ENCODE results near the gene DUSP5.
A peak's percentile ranks its signal among the peaks of the same experiment; 100 is the strongest.

The DUSP5 gene

DNA sequence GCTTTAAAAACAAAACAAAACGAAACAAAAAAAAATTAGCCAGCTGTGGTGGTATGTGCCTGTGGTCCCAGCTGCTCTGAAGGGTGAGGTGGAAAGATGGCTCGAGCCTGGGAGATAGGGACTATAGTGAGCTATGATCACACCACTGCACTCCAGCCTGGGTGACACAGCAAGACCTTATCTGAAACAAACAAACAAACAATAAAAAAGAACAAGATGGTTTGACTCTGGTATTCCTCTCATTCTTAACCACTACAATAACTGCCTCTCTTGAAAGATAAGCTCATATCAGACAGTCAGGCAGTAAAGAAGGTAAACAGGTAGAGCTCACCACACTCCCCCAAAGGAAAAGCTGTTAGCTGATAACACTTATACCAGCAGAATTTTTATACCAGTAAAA lies 14.1 kb upstream of the DUSP5 start:
- DNase-seq = no peak

DNA sequence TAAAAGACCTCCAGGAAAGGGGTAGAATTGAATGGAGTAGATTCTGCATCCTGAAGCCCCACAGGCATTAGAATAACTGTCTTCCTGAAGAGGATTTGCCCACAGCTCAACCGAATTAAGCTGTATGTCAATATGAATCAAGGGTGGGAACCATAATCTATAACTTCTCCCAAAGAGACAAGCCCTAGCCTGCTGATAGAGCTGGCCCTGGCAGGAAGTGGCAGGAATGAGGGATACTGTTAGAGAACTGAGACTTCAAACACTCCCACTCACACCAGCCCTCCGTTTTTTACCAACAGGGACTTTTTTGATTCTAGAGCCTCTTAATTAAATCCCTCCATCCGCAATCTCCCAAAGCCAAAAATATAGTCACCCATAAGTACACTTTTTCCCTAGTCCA lies 12.2 kb upstream of the DUSP5 start:
- no peak for DNase-seq

DNA sequence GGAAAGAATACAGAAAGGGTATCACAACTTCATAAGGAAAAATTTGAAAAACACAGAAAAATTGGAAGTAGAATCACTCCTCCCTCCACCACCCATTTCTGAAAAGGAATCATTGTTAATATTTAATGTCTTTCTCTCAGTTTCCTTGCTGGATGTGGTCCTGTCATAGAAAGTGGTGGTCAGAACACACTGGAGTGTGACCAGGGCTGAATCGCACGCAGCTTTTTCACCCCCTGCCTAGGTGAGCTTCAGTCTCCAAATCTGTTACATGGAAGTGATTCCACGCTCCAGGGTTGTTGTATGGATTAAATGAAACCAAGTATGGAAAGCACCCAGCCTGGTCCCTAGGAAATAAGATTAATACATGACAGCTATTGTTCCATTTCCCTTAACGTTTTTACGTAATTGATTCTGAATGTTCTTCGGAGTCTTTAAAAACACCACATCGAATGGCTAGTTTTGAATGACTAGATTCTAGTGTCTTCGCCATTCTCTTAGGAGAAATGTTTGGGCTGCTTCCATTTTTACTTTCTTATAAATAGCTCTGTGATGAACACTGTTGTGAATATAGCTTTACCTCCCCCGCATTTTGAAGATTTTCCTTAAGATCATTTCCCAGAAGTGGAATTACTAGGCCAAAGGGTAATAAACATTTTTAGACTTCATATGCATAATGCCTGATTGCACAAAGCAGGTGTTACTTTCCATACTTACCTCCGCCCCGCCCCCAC lies 10.9 kb upstream of the DUSP5 start:
- no peak for DNase-seq

DNA sequence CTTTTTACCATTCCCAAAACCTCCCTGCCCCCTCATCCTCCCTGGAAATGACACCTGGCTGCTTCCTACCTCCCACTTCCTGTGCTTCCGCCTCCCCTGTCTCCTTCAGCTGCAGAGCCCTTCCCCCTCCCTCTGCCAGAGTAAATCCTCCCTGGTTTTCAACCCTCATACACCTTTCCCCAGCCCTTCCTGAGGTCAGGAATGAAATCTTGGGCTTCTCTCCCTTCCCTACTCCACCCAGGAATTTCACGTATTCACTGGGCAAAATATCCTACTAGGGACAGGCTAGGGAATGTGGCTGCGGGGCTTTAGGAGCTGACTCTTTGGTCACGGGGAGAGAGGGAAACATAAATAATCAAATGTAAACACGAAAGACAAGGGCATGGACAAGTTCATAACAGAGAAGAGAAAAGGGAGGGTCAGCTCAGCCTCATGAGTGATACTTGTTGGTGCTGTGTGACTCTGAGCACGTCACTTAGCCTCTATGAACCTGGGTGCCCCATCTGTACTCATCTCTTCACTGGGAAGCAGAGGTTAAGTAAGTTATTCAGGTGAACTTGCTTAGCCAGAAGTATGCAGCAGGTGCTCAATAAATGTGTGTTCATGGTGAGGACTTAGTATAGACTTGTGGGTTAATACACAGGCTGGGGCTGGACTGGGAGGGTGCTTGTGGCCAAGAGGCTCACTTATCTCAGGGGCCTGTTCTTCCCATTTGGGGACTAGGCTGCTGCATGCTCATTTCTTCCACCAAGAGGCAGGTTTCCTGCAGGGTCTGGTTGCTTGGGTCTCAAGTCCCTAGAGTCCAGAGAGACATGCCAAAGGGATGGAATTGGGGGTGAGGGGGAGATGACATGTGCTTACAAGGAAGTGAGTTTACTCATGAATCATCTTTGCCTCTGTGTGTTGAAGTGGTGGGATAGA lies 10.0 kb upstream of the DUSP5 start:
- no peak for DNase-seq

DNA sequence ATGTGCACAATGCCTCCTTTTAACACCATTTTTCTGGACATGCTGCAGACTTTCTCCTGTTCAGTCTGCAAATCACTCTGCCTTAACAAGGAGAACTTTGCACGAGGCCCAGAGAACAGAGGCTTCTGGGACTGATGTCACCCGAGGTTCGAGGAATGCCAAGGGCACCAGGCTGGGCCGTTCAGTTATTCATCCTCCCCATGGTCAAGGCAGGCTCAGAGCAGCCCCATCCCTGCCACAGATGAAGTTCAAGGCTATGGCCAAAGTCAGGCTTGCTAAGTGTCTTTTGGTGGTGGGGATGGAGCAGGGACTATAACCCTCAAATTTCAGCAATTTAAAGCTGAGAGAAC lies 9.4 kb upstream of the DUSP5 start:
- DNase-seq = no peak

DNA sequence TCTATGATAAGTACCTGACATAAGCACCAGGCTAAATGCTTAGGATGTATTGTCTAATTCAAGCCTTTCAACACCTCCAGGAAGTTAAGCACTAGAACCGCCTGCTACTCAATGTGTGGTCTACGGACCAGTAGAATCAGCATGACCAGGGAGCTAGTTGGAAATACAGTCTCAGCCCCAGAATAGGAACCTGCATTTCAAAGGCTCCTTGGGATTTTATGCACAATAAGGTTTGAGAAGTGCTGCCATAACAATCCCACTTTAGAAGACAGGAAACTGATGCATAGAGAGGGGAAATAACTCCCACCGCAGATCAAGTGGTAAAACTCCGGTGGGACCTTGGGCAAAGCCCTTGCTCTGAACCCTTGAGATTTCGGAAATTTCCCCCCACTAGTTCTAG lies 8.8 kb upstream of the DUSP5 start:
- DNase-seq = no peak

DNA sequence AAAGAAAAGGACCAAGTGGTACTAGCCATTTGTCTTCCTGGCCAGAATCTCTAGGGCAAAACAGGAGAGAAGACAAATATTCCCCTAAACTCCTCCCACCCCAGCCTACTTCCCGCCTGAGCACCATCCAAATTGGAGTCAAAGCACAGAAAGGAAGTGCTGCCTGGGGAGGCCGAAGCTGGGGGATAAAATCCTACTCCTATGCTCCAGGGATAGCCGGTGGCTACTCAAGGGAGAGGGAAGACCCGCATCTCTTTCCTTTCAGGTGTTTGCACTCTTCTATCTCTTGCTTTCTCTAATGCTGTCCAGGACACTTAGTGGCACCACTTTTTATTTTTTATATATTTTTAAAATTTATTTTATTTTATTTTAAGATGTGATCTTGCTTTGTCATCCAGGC lies 7.1 kb upstream of the DUSP5 start:
- no peak for DNase-seq

DNA sequence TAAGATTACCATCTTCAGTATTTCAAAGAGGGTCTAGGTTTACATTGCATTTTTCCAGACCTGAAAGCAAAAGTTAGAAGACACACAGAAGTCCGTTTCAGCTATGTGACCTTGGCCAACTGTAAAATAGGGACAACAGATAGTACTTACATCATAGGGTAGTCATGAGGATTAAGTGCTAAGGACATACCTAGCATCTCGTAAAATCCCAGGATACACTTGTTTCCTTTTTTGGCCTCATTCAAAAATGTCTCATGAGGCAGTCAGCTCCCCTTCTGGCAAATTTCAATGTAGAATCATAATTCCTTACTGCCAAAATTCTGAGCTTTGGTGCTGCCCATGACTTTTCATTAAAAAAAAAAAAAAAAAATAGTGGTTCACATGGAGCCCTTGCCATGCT lies 6.4 kb upstream of the DUSP5 start:
- no peak for DNase-seq

DNA sequence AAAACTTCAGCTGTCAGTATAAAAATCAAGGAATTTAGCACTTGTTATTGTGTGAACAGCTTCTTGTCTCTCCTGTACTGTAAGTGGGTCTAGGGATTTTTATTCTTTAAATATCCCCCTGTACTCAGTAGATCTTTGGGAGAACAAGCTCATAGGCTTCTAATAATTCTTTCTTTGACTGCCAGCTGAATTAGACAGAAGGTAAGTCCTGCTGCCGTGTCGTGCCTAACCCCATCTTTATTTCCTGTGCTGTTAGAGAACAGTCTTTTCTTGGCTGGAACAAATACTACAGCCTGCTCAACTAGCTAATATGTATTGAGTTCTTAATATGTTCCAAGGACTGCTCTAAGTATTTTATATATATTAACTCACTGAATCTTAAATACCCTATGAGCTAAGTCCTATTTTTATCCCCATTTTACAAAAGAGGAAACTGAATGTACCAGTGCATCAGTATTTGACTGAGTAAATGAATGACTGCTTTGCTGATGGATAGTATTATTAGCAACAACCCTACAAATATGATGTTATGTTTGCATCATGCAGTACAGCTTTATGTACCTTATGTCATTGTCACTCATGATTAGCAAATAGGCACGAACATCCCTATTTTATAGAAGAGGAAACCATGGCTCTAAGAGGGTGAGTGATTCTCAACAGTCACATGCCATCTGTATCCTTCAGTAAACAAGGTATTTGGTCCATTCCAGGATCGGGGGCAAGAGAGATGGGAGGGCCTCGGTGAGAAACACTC lies 5.5 kb upstream of the DUSP5 start:
- no peak for DNase-seq

DNA sequence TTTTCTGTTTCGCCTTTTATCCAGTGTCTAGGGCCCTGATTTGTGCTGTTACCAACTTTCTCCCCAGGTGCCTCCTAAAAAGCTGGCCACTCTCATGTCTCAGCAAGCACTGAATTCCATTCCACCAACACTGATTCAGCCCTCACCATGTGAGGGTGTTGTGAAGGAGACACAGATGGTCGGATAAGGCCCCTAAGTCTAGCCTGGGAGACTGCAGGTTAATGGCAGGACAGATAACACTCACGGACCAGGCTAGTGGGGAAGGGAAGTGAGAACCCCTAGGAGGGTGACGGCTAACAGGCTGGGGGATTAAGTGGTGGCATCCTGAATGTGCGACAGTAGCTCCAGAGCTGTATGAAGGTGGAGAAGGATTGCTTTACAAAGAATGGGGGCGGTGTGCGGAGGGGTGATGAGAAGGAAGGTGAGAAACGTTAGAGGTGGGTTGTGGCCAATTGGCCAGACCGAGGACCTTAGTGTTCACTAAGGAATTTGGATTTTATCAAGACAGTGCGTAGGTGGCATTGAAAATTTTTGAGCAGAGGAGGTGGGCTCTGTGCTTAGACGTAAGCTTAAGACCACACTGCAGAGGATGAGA lies 3.8 kb upstream of the DUSP5 start:
- DNase-seq = no peak

DNA sequence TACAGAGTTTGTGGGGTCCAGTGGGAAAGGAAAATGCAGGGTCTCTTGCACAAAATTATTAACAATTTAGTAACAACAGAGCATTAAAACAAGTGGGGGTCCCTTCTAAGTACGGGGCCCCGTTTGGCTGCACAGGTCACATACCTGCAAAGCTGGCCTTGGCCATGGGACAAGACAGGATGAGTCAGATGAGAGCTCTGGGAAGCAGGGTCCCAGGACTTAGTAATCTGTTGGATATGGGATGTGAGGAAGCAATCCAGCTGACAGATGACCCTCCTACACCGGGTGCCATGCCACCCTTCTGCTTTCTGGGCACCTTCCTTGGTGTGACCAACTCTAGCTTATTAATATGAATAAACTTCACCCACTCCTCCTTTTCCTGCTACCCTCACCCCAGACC lies 3.2 kb upstream of the DUSP5 start:
- no peak for DNase-seq

DNA sequence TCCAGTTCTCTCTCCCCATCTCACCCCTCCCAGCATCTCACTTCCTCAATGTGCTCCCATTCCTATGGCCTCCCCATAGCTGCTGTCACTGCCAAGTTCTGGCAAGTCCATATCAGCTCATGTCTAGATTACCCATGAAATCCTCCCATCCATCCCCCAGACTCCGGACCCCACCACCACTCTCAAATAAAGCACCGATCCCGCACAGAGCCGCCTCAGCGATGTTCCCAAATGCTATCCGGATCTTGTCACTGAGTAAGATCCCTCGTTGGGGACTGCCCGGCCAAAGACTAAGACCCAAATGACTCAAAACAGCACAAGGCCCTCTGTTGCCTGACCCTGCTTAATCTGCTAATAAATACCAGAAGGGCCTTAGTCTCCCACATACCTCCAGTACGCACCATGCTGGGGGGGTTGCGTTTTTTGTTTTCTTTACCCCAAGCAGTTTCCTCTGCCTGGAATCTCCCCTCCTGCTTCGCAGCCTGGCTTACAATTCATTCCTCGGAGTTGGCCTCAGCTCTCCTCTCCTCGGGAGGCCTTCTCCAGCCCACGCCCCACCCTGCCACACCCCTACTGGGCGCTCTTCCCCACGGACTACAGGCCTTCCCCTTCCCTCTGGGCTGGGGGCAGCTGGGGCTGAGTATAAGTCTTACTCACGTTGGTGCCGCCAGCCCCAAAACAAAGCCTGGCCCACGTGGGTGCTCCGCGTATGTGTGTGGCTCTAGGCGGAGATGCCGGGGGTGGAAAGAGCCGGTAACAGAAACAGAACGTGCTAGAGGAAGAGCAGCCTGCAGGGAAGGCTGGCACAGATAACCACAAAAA lies 1.8 kb upstream of the DUSP5 start:
- peak in 1 of 2 experiments; percentile 69 for DNase-seq

DNA sequence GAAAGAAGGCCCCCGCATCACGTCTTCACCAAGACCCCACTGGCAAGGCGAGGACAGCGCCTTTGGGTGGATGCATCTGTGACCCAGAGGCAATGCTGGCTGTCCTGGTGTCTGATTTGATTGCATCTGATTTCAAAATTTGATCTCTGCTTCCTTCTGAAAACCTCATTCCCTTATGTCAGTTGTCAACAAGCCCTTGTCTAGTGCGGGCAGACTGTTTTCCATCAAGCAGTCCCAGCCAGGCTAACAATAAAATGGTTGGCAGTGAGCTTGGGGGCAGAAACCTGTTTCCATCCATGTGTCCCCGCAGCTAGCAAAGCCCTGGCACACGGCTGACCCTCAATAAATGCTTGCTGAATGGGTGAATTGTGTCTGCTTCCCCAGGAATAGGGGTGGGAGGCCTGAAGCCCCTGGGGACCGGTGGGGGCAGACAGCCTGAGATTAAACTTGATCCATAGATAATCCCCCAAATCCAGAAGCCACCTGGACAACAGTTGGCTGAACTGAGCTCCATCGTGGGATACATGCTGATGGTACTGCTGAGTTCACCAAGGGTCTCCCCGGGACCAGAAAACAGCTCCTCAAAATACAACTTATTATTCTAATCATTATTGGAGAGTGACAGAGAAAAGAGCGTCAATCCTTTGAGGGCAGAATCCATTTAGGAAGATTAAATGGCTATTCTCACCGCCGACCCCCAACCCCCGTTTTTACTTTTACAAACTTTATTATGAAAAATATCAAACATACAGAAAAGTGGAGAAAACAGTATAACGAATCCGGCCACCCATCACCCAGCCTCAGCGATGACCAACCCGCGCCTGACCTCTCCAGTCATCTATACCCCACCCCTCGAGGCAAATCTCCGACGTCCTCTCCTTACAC lies 912 bp upstream of the DUSP5 start:
- no peak for DNase-seq

DNA sequence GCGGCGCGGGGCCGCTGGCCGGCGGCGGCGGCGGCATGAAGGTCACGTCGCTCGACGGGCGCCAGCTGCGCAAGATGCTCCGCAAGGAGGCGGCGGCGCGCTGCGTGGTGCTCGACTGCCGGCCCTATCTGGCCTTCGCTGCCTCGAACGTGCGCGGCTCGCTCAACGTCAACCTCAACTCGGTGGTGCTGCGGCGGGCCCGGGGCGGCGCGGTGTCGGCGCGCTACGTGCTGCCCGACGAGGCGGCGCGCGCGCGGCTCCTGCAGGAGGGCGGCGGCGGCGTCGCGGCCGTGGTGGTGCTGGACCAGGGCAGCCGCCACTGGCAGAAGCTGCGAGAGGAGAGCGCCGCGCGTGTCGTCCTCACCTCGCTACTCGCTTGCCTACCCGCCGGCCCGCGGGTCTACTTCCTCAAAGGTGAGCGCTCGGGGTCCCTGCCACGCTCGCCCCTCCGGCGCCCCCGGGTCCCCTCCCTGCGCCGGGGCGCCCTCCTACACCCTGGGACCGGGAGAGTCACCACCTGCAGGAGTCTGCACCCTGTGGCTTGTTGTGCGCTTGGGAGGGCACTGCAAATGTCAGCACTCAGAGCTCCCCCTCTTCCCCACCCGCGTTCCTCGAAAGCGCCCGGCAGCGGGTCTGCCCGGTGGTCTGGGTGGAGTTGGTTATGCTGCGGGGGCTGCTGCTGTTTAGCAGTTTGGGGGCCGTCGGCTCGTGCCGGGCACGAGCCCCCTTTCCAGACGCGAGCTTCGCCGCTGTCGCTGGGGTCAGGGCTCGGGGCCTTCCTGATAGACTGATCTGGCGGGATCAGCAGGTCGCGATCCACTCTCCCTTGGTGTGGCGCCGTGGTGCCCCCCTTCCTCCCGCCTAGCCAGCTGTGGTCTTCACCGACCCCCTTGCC lies 627 bp downstream of the DUSP5 start:
- no peak for DNase-seq

DNA sequence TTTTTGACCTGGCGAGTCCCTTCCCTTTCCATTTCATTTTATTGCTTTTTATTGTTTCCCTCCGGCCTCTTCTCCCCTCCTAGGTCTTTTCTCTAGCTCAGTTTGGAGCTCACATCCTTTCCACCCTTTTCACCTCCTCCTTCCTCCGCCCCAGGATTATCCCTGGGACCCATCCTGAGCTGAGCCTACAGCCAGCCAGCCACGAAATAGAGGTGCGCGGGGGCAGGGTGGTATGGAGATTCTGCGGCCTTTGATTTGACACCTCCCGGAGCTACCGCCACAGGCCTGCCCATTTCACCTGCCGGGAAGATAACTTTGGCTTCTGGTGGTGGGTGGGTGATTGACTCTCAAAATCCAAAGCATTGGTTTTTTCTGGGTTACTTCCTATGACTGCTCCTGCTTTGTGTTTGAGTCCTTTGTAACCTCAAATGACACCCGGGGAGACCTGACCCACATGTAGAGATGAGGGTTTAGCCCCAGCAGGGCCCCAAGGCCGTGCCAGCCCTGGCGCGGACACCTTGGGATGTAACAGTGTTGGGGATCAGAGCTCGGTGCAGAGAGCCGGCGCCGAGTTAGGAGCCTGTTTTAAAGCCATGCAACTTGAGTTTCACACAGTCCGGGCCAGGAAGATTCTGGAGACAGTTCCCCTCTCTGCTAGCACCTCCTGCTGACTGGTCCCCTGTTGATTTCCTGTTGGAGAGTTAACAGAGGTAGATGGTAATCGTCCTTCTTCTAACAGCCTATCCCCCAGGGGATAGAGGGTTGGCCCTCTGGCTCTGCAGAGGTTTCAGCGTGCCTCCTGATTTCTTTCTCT lies 1.5 kb downstream of the DUSP5 start:
- peak in 1 of 2 experiments; percentile 70 for DNase-seq

DNA sequence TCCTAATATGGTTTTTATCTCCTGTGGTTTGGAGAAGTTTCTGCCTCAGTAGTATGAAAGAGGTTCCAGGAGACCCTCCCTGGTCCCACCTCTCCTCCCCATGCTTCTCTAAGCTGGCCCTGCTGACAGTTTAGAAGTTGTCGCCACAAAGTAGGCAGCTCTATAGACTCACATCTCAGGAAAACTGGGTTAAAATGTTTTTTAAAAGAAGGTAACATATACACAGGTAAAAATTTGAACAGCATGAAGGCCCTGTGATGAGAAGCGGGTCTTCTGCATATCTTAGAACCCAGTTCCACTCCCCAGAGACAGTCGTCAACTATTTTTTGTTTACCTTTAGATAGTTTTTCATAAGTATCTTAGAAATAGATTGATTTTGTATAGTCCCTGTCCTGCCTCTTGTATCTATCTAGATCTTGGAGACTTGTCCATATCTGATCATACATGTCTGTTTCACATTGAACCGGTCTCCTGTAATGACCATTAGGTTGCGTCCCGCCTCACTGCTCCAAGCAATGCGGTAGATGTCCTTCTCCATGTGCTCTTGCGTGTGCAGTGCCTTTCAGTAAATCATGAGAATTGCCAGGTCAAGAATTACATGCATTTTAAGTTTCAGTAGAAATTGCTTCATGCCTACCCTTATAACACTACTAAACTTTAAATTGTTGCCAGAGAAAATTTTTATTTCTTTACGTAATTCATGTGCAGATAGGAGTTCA lies 2.2 kb downstream of the DUSP5 start:
- DNase-seq = no peak

DNA sequence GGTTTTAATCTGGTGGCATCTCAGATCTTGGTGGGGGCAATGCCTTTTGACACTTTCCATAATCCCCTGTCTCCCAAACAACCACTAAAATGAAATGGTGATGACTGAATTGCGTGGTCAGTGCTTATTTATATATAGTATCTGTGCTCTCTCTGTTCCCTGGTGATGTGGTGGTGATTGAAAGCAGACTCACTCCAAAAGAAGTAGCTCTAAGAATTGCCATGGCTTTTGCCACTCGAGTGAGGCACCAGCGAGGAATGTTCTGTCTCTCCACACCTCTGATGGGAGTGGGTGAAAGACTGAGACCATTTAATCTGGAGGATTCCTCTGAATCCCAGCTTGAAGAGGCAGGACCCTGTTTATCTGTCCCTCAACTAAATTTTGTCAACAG lies 2.8 kb downstream of the DUSP5 start:
- peak in 1 of 2 experiments; percentile 45 for DNase-seq

DNA sequence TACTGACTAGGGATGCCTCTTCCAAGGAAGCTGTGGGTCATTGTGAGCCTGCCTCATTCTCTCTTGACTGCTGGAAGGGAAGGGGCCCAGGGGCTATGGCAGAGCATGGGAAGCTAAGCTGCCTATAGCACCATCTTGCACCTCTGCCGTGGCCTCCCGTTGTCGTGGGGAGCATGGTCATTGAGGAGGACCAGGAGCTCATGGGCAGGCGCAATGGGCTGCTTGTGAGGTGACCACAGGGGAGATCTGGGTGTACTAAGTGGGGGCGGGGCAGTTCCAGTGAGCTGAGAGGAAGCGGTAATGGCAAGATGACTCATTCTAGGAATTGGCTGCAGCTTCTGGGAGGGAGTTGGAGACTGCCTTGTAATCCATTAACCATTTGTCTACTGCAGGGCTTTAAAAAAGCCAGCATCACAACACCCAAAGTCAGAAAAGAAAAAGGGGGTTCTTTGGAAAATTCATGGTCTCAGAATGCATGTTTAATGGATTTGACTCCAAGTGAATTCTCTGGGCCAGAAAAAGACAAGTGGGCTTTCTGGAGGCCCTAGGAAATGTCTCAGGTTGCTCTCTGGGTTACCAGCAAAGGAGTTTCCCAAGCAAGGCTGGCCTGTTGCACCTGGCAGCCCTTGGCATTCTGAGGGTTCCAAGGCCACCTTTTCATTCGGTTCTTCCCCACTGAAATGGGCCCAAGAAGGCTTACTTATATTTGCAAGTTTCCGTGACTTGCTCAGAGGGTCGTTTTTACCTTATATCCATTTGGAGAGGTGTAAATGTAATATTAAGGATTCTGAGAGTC lies 3.6 kb downstream of the DUSP5 start:
- peak; percentile 66 to 91 for DNase-seq
